Uterus (tissue), 4 donors: Measurements from ENCODE around the gene POLR2C. TPM values are rescaled to one million over a fixed set of nuclear protein-coding genes. Genes with fewer than 3 reads are reported as not detected.

ENCODE experiments used
- DNase-seq, 2 donors: peaks; one replicate each; pipeline ENCODE4 v3.0.0-alpha.2; 2019 to 2020
- H3K27ac ChIP-seq, 2 donors: fragments of 200-600 bp; sonication (generic); 1 replicate in 1 of 2; 2 replicates in 1 of 2; pipeline ENCODE4 v1.5.1; 2016 to 2018
- H3K27me3 ChIP-seq, 2 donors: fragments of 200-600 bp; sonication (generic); one replicate each; pipeline ENCODE4 v1.5.1; 2018 to 2019; ENCODE audit warnings: control low read depth in 1 of 2
- H3K36me3 ChIP-seq, 2 donors: fragments of 200-600 bp; sonication (generic); one replicate each; pipeline ENCODE4 v1.5.1; 2019; ENCODE audit warnings: control low read depth in 1 of 2
- H3K4me1 ChIP-seq, 2 donors: fragments of 200-600 bp; sonication (generic); one replicate each; pipeline ENCODE4 v1.5.1; 2018 to 2019; ENCODE audit warnings: control low read depth in 1 of 2
- H3K4me3 ChIP-seq, 2 donors: fragments of 200-600 bp; sonication (generic); 1 replicate in 1 of 2; 2 replicates in 1 of 2; pipeline ENCODE4 v1.5.1; 2018 to 2019; ENCODE audit warnings: mild to moderate bottlenecking in 1 of 2
- H3K9me3 ChIP-seq, 2 donors: fragments of 200-600 bp; sonication (generic); one replicate each; pipeline ENCODE4 v1.5.1; 2019; ENCODE audit warnings: control low read depth in 1 of 2
- POLR2A ChIP-seq, 2 donors: fragments of 450-650 bp; IDR thresholded peaks; one replicate each; pipeline ENCODE4 v1.6.1; 2016; ENCODE audit warnings: antibody characterized with exemption in 2 of 2, mild to moderate bottlenecking in 1 of 2, moderate library complexity in 1 of 2
- intact Hi-C: fragments of 100-400 bp; cut with DNase I; formaldehyde crosslinking; loops from one replicate; pipeline ENCODE4 v1.15.1; 2023; ENCODE audit warnings: low total_unique reads
- total RNA-seq, 4 donors: library from RNA; depleted of rRNA in 3 of 4; stranded (reverse); fragments of >200 nt in 3 of 4; gene quantifications; one replicate each; pipeline versions ENCODE4 v1.1.0 to v1.2.4, GENCODE V29; 2014 to 2023
- TF ChIP-seq, protein P1 (sequence below), 4 experiments: fragments of 200-600 bp in 2 of 4; fragments of 450-650 bp in 2 of 4; sonication (generic) in 2 of 4; IDR thresholded peaks; one replicate each; pipeline ENCODE4 v1.5.1; 2016 to 2019; ENCODE audit warnings: antibody characterized with exemption in 4 of 4, mild to moderate bottlenecking in 2 of 4, moderate library complexity in 1 of 4
- donor health status: DM: yes; HTN: yes; CAD: no.

The POLR2C gene
- total RNA-seq, 4 donors from 2014 or later, result 64.3 to 460 (median 104) TPM

DNA sequence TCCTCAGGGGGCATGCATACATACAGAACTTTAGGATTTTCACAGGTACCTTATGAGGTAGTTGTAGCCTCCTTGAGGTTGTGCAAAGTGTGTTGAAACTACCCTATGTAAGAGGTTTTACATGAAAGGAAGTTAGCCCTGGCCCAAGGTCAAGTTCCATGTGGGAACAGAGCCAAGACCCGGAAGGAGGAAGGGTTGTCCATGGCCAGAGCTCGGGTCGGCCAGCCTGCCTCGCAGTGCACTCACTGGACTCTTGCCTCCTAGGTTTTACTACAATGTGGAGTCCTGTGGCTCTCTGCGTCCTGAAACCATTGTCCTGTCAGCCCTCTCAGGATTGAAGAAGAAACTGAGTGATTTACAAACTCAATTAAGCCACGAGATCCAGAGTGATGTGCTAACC lies 8.2 kb downstream of the POLR2C start:
- H3K4me3 ChIP-seq, result no peak overlapping the region
- intact Hi-C loops, result no loop called here
- H3K27ac ChIP-seq, result peak overlapping the region; percentile 21 to 47
- no peak for TF ChIP-seq POLR2A (IDR thresholded peaks at IDR 0.05)
- TF ChIP-seq, protein P1, sequence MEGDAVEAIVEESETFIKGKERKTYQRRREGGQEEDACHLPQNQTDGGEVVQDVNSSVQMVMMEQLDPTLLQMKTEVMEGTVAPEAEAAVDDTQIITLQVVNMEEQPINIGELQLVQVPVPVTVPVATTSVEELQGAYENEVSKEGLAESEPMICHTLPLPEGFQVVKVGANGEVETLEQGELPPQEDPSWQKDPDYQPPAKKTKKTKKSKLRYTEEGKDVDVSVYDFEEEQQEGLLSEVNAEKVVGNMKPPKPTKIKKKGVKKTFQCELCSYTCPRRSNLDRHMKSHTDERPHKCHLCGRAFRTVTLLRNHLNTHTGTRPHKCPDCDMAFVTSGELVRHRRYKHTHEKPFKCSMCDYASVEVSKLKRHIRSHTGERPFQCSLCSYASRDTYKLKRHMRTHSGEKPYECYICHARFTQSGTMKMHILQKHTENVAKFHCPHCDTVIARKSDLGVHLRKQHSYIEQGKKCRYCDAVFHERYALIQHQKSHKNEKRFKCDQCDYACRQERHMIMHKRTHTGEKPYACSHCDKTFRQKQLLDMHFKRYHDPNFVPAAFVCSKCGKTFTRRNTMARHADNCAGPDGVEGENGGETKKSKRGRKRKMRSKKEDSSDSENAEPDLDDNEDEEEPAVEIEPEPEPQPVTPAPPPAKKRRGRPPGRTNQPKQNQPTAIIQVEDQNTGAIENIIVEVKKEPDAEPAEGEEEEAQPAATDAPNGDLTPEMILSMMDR (IDR thresholded peaks at IDR 0.05), result no peak
- DNase-seq, result peak; percentile 71 to 73
- H3K27me3 ChIP-seq, result no peaks in the 10 kb centered on the region
- H3K4me1 ChIP-seq, result no peaks in the 10 kb centered on the region
- H3K9me3 ChIP-seq, result no peaks in the 10 kb centered on the region
- no peaks in the 10 kb centered on the region for H3K36me3 ChIP-seq

DNA sequence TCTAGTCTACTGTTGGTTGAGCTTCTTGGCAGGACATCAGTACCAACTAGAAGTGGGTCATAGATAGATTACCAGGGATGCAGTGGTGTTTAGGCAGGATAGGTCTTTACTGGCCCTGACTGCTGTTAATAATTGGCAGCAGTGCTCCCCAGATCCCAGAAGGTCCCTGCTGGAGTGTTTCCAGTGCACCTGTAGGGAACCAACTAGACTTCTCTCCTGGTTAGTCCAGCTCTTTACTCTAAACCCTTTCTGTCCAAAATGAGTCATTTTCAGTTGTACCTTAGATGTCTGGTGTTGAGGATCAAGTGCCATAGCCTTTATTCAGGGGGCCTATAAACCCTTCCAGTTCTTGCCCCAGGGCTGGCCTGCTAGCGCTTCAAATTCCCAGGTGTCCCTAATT lies 8.7 kb downstream of the POLR2C start:
- Histone ChIP-seq H3K4me1 (no peaks in the 10 kb centered on the region), H3K27me3 (no peaks in the 10 kb centered on the region), H3K27ac (peak overlapping the region; percentile 21 to 47), H3K9me3 (no peaks in the 10 kb centered on the region), H3K36me3 (no peaks in the 10 kb centered on the region), H3K4me3 (no peak overlapping the region)
- TF ChIP-seq POLR2A (IDR thresholded peaks at IDR 0.05), result no peak
- TF ChIP-seq, protein P1 (IDR thresholded peaks at IDR 0.05), result no peak
- no peak for DNase-seq
- intact Hi-C loops, result no loop called here

DNA sequence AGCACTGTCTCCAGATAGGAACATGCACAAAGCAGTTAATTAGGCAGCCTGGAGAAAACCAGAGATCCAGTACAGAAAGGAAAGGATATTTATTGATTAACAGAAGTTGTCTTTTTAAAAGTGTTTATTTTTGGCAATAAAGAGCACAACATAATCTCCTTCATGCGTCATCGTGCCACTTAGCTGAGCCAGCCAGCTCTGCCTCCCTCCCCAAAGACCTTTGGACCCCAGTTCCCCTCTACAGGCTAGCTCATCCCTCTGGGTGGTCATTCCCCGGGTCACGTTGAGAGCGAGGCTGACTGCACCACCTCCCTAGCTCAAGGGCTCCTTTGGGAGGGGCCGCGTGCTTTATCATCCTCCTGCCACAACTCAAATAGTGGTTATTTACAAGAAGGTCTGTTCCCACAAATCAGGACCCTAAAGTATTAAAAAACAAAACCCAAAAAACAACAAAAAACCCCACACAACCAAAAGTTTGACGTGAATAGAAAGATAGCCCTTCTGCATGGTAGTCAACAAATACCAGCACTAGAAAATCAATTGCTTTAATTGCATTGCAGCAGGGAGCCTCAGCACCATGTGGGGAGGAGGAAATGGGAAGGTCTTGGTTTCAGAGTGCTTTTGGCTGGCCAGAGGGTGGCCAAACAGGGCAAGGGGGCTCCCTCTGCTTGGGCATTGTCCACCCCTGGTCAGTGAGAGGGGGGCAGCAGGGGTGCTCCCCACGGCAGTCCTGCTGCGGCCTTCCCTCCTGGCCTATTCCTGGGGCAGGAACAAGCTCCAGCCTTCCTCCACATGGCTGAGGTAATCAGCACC lies 9.6 kb downstream of the POLR2C start:
- no peaks in the 10 kb centered on the region for H3K27me3 ChIP-seq
- intact Hi-C loops, result no loop called here
- TF ChIP-seq, protein P1 (IDR thresholded peaks at IDR 0.05), result no peak
- TF ChIP-seq POLR2A (IDR thresholded peaks at IDR 0.05), result no peak
- no peaks in the 10 kb centered on the region for H3K36me3 ChIP-seq
- DNase-seq, result no peak
- H3K27ac ChIP-seq, result no peak overlapping the region
- H3K4me3 ChIP-seq, result no peak overlapping the region
- no peaks in the 10 kb centered on the region for H3K9me3 ChIP-seq
- no peaks in the 10 kb centered on the region for H3K4me1 ChIP-seq

DNA sequence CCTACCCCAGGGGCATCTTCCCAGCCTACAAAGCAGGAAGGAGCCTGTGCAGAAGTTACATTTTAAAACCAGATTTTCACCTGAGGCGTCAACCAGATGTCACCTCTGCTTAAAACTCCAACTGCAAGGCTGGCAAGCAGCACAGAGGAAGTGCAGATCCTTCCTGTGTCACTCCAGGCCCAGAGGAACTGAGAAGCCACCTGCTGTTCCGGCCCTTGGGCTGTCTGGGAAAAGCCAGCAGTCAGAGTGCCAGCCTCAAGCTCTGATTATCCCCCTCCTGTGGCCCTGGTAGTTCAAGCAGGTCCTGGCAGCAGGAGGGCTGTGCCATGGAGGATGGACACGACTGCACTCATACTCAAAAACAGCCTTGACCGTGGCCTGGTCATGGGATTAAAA lies 10.2 kb downstream of the POLR2C start:
- no peak for DNase-seq
- H3K4me3 ChIP-seq, result no peak overlapping the region
- H3K36me3 ChIP-seq, result no peaks in the 10 kb centered on the region
- no peaks in the 10 kb centered on the region for H3K27me3 ChIP-seq
- H3K9me3 ChIP-seq, result no peaks in the 10 kb centered on the region
- H3K27ac ChIP-seq, result no peak overlapping the region
- TF ChIP-seq, protein P1 (IDR thresholded peaks at IDR 0.05), result no peak
- no peak for TF ChIP-seq POLR2A (IDR thresholded peaks at IDR 0.05)
- no peaks in the 10 kb centered on the region for H3K4me1 ChIP-seq
- intact Hi-C loops, result no loop called here

DNA sequence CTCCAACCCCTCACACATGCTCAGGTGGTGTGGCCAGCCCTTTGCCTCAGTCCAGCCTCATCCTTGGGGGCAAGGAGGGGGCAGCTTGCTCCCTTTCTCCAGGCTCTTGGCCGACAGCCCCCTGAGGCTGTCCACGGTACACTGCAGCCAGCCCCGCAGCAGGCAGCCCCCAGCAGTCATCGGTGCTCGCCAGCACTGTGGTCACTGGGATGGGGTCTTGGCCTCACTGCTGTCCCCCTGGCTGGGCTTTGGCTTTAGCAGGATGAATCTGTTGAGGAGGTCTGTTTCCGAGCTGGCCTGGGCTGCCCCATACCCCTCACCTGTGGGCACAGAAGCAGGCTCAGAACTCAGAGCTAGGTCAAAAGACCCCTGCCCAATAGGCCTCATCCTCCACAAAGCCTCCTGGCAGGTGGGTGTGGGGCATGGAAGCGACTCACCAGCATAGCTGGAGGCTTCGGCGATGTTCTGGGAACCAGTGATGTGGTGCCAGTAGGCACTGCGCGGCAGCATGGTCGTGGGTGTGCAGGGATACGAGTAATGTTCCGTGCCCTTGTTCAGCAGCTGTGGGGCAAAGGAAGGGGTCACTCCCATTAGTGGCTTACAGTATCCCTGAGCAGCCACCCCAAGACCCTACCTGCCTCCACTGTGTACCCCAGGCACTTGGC lies 10.8 kb downstream of the POLR2C start:
- TF ChIP-seq, protein P1 (IDR thresholded peaks at IDR 0.05), result no peak
- no peak for TF ChIP-seq POLR2A (IDR thresholded peaks at IDR 0.05)
- intact Hi-C loops, result no loop called here
- H3K27ac ChIP-seq, result no peak overlapping the region
- H3K9me3 ChIP-seq, result no peaks in the 10 kb centered on the region
- H3K4me3 ChIP-seq, result no peak overlapping the region
- H3K27me3 ChIP-seq, result no peaks in the 10 kb centered on the region
- H3K36me3 ChIP-seq, result no peaks in the 10 kb centered on the region
- H3K4me1 ChIP-seq, result no peaks in the 10 kb centered on the region
- no peak for DNase-seq
